Hepatocyte (in vitro differentiated cells): Measurements from ENCODE around the gene TNFRSF1B.

Source experiments
- EZH2phosphoT487 ChIP-seq: fragments of 200-600 bp; sonication (generic); IDR thresholded peaks from one replicate; pipeline ENCODE4 v1.6.1; 2018; ENCODE audit warnings: antibody characterized with exemption, mild to moderate bottlenecking, low read depth, moderate library complexity; ENCODE audit not compliant: unreplicated experiment, severe bottlenecking
- TF ChIP-seq, protein P1 (sequence below): fragments of 200-600 bp; sonication (generic); IDR thresholded peaks from 2 replicates; pipeline ENCODE4 v1.5.1; 2016; ENCODE audit warnings: antibody characterized with exemption, mild to moderate bottlenecking; ENCODE audit not compliant: poor library complexity

GRCh38 chr1:12229835-12230548, 63.2 kb downstream of the TNFRSF1B start, which contains the start of gene VPS13D:
- TF ChIP-seq, protein P1, sequence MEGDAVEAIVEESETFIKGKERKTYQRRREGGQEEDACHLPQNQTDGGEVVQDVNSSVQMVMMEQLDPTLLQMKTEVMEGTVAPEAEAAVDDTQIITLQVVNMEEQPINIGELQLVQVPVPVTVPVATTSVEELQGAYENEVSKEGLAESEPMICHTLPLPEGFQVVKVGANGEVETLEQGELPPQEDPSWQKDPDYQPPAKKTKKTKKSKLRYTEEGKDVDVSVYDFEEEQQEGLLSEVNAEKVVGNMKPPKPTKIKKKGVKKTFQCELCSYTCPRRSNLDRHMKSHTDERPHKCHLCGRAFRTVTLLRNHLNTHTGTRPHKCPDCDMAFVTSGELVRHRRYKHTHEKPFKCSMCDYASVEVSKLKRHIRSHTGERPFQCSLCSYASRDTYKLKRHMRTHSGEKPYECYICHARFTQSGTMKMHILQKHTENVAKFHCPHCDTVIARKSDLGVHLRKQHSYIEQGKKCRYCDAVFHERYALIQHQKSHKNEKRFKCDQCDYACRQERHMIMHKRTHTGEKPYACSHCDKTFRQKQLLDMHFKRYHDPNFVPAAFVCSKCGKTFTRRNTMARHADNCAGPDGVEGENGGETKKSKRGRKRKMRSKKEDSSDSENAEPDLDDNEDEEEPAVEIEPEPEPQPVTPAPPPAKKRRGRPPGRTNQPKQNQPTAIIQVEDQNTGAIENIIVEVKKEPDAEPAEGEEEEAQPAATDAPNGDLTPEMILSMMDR: peak; percentile 87
- TF ChIP-seq EZH2phosphoT487: no peak
